ENCODE data around the gene RELN. TPM values are rescaled to one million over a fixed set of nuclear protein-coding genes. Genes with fewer than 3 reads are reported as not detected.

The RELN gene
- total RNA-seq, 1 donor from 2014 or later: 5.4 TPM

DNA sequence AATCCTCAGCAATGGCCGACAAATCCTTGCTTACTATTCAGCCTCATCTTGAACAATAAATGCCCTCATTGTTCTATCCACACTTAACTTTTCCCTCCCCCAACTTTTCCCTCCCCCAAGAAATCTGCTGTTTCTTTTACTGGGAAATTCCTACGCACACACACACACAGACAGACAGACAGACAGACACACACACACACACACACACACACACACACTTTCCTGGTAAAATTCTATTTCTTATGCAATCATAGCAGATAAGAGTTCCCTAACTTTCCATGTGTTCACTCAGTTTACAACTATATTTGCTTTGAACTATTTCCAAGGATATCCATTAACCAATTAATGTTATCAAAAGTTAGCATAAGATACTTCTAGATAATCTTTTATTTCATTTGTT lies 52.9 kb downstream of the RELN start:
- Mint-ChIP-seq H3K4me1 (ENCODE audit: low read depth) (peaks cover 4% of the 10 kb centered on the region), H3K36me3 (ENCODE audit: insufficient read depth) (no peaks in the 10 kb centered on the region)
- TF ChIP-seq, protein P1, sequence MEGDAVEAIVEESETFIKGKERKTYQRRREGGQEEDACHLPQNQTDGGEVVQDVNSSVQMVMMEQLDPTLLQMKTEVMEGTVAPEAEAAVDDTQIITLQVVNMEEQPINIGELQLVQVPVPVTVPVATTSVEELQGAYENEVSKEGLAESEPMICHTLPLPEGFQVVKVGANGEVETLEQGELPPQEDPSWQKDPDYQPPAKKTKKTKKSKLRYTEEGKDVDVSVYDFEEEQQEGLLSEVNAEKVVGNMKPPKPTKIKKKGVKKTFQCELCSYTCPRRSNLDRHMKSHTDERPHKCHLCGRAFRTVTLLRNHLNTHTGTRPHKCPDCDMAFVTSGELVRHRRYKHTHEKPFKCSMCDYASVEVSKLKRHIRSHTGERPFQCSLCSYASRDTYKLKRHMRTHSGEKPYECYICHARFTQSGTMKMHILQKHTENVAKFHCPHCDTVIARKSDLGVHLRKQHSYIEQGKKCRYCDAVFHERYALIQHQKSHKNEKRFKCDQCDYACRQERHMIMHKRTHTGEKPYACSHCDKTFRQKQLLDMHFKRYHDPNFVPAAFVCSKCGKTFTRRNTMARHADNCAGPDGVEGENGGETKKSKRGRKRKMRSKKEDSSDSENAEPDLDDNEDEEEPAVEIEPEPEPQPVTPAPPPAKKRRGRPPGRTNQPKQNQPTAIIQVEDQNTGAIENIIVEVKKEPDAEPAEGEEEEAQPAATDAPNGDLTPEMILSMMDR (IDR thresholded peaks at IDR 0.05; ENCODE audit: unreplicated experiment): no peak

DNA sequence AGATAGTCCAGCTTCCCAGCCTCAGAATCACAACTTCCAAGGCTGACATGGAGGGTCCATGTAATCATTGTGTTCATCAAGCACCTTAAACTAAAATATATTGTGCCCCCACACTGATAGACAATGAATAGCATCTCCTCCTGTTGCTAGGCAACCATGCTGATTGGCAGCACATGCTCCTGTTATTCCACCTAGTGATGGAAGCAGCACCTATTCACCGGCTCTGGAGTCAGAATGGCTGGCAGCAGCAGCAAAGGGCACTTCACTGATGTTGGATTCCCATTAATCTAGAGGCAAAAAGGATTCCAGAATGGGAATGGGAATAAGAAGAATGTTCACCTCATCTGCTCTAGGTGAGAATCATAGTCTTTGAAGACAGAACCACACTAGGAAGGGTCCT lies 55.0 kb downstream of the RELN start:
- Mint-ChIP-seq H3K27ac (no peak overlapping the region), H3K4me3 (ENCODE audit: low read depth) (no peak overlapping the region), H3K27me3 (peaks cover 9% of the 10 kb centered on the region), H3K9me3 (ENCODE audit: low read depth) (no peaks in the 10 kb centered on the region), H3K4me1 (ENCODE audit: low read depth) (peaks cover 4% of the 10 kb centered on the region), H3K36me3 (ENCODE audit: insufficient read depth) (no peaks in the 10 kb centered on the region)
- TF ChIP-seq, protein P1 (IDR thresholded peaks at IDR 0.05; ENCODE audit: unreplicated experiment): no peak
- no peak for DNase-seq (ENCODE audit: low spot score, unreplicated experiment)

More for the DNA sequence above, 52.9 kb downstream of the RELN start:
- Mint-ChIP-seq H3K27ac (peak overlapping the region; percentile 38), H3K9me3 (ENCODE audit: low read depth) (no peaks in the 10 kb centered on the region), H3K4me3 (ENCODE audit: low read depth) (no peak overlapping the region), H3K27me3 (peaks cover 9% of the 10 kb centered on the region)
- DNase-seq (ENCODE audit: low spot score, unreplicated experiment): no peak

DNA sequence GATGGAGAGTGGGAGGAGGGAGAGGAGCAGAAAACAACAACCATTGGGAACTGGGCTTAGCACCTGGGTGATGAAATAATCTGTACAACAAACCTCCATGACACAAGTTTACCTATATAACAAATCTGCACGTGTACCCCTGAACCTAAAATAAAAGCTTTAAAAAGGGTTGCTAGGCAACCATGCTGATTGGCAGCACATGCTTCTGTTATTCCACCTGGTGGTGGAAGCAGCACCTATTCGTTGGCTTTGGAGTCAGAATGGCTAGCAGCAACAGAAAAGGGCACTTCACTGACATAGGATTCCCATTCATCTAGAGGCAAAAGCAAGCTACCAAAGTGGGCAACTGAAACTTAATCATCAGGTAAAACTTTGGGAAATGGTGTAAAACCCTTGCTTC lies 57.1 kb downstream of the RELN start:
- DNase-seq (ENCODE audit: low spot score, unreplicated experiment): no peak
- TF ChIP-seq, protein P1 (IDR thresholded peaks at IDR 0.05; ENCODE audit: unreplicated experiment): no peak
- peaks cover 9% of the 10 kb centered on the region for H3K27me3 Mint-ChIP-seq
- no peak overlapping the region for H3K4me3 Mint-ChIP-seq (ENCODE audit: low read depth)
- no peak overlapping the region for H3K27ac Mint-ChIP-seq
- no peaks in the 10 kb centered on the region for H3K36me3 Mint-ChIP-seq (ENCODE audit: insufficient read depth)
- peaks cover 4% of the 10 kb centered on the region for H3K4me1 Mint-ChIP-seq (ENCODE audit: low read depth)
- H3K9me3 Mint-ChIP-seq (ENCODE audit: low read depth): no peaks in the 10 kb centered on the region

DNA sequence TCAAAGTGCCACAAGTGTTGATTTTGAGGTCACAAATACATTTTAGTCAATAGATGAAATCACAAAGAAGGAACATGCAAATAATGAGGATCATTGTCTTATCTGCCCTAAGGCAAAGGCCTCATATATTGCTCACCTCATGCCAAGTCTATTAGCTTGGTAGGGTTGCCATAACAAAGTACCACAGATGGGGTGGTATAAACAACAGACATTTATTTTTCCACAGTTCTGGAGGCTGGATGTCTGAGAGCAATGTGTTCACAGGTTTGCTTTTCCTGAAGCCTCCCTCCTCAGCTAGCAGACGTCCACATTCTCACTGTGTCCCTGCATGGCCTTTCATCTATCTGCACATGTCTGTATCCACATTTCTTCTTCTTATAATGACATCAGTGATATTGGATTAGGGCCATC lies 59.6 kb downstream of the RELN start:
- TF ChIP-seq, protein P1 (IDR thresholded peaks at IDR 0.05; ENCODE audit: unreplicated experiment): no peak
- H3K4me1 Mint-ChIP-seq (ENCODE audit: low read depth): no peaks in the 10 kb centered on the region
- no peak overlapping the region for H3K27ac Mint-ChIP-seq
- H3K4me3 Mint-ChIP-seq (ENCODE audit: low read depth): no peak overlapping the region
- no peaks in the 10 kb centered on the region for H3K9me3 Mint-ChIP-seq (ENCODE audit: low read depth)
- peaks cover 6% of the 10 kb centered on the region for H3K27me3 Mint-ChIP-seq
- H3K36me3 Mint-ChIP-seq (ENCODE audit: insufficient read depth): no peaks in the 10 kb centered on the region
- DNase-seq (ENCODE audit: low spot score, unreplicated experiment): no peak

DNA sequence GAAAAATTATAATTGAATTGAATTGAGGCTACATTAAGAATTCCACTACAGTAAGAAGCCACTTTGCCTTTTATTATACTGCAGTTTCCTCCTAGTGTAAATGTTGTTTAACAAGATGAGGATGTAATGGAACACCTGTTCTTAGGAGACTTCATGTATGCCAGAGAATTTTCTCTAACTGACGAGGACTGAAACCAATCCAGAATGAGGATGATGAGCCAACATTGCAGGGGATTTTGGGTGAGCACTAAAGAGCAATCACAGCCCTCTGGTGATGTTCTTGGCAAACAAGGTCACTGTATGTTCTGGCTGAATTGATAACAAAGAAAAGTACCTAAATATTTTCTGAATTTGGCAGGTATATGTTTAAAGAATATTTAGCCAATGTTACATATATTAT lies 60.9 kb downstream of the RELN start:
- Mint-ChIP-seq H3K9me3 (ENCODE audit: low read depth) (no peaks in the 10 kb centered on the region), H3K36me3 (ENCODE audit: insufficient read depth) (no peaks in the 10 kb centered on the region), H3K27ac (no peak overlapping the region), H3K27me3 (peaks cover 6% of the 10 kb centered on the region), H3K4me3 (ENCODE audit: low read depth) (no peak overlapping the region), H3K4me1 (ENCODE audit: low read depth) (no peaks in the 10 kb centered on the region)
- TF ChIP-seq, protein P1 (IDR thresholded peaks at IDR 0.05; ENCODE audit: unreplicated experiment): no peak
- DNase-seq (ENCODE audit: low spot score, unreplicated experiment): no peak

Data from progenitor cell of endocrine pancreas (in vitro differentiated cells).